Left cardiac atrium (tissue), 4 donors: Measurements from ENCODE around the gene SRSF10. TPM values are rescaled to one million over a fixed set of nuclear protein-coding genes. Genes with fewer than 3 reads are reported as not detected.

ENCODE experiments used
- ATAC-seq, 2 donors: fragments of 200-7000 bp; cut with Tn5 transposase; one replicate each; pipeline ENCODE4 v1.9.1; 2020; ENCODE audit warnings: mild to moderate bottlenecking in 2 of 2, moderate library complexity in 2 of 2
- DNase-seq: peaks from one replicate; pipeline ENCODE4 v3.0.0-alpha.2; 2020
- intact Hi-C, 2 donors: fragments of 100-400 bp; cut with DNase I; formaldehyde crosslinking; loops; one replicate each; pipeline versions ENCODE4 v1.14.1 to v1.15.1; 2022 to 2023
- microRNA-seq, 2 donors: library from miRNA; unstranded; fragments of <30 nt; microRNA quantifications; one replicate each; pipeline ENCODE4 v1.2.0, GENCODE V29; 2020
- total RNA-seq, 2 donors: library from RNA; stranded (reverse); fragmentation: NEBNext Ultra II Directional; extraction: Animal tissue kit (Norgen Biotek cat#: 25700); gene quantifications; one replicate each; pipeline ENCODE4 v1.2.1, GENCODE V29; 2021
- donor health status: DM: no; HTN: yes; CAD: no.
- donor health status: DM: no; HTN: yes; CAD: no; lungs with severe emphysema.
- donor health status: DM: yes; HTN: yes; CAD: no.
- donor health status: Dilated cardiomyopathy.

The SRSF10 gene
- total RNA-seq, 2 donors from 2014 or later, result 49.5 to 59.3 TPM

GRCh38 chr1:23923592-23924499 is 56.3 kb downstream of the SRSF10 start:
- DNase-seq (peak; percentile 52), ATAC-seq (no peak)
- intact Hi-C loops, result no loop called here

- DNase-seq, result no peak
- intact Hi-C loops, result no loop called here
- no peak for ATAC-seq
Measured at GRCh38 chr1:23922321-23922943, 57.7 kb downstream of the SRSF10 start.

GRCh38 chr1:23916209-23917131 is 63.7 kb downstream of the SRSF10 start:
- DNase-seq (peak; percentile 61), ATAC-seq (peak; percentile 84 to 88)
- intact Hi-C loops, result loop anchor here in 1 of 2 donors (5.0 kb wide), 1 partner anchor 144 kb away; no protein-coding TSS in a partner anchor

- DNase-seq (no peak), ATAC-seq (no peak)
- intact Hi-C loops, result loop anchor here in 1 of 2 donors (5.0 kb wide), 1 partner anchor 143 kb away; no protein-coding TSS in a partner anchor
Measured at GRCh38 chr1:23915466-23915865, 64.7 kb downstream of the SRSF10 start.

- ATAC-seq, result no peak
- intact Hi-C loops, result loop anchor here in 1 of 2 donors (5.0 kb wide), 1 partner anchor 143 kb away; no protein-coding TSS in a partner anchor
- DNase-seq, result no peak
Measured at GRCh38 chr1:23914921-23915320, 65.2 kb downstream of the SRSF10 start.

Small RNA genes within 50 kb of the gene (microRNA-seq; reads per million reads assigned to microRNA genes)
- gene MIR378F, result 0 reads per million in 2 donors

Other genes starting within 250 kb of the SRSF10 start
- 10 to 100 TPM; 30.0 to 30.2 TPM for gene ELOA, start 236.9 kb downstream of the SRSF10 start, total RNA-seq
- gene PITHD1, start 201.9 kb downstream of the SRSF10 start, total RNA-seq, result 10 to 100 TPM; 34.9 to 39.6 TPM
- gene LYPLA2, start 189.2 kb downstream of the SRSF10 start, total RNA-seq, result 10 to 100 TPM; 32.3 to 36.4 TPM
- 10 to 100 TPM in 1 of 2 donors, 1 to 10 TPM in 1; 9.7 to 16.0 TPM for gene GALE, start 179.6 kb downstream of the SRSF10 start, total RNA-seq
- gene HMGCL, start 154.9 kb downstream of the SRSF10 start, total RNA-seq, result 10 to 100 TPM; 23.1 to 23.4 TPM
- gene FUCA1, start 112.0 kb downstream of the SRSF10 start, total RNA-seq, result 10 to 100 TPM; 17.0 to 19.9 TPM
- gene CNR2, start 67.0 kb downstream of the SRSF10 start, total RNA-seq, result not detected
- gene PNRC2, start 20.5 kb downstream of the SRSF10 start, total RNA-seq, result 10 to 100 TPM; 84.2 to 89.2 TPM
- gene MYOM3, start 131.8 kb upstream of the SRSF10 start, total RNA-seq, result 100 to 1,000 TPM; 160 to 224 TPM
- under 1 TPM; 0.09 to 0.26 TPM for gene IL22RA1, start 162.8 kb upstream of the SRSF10 start, total RNA-seq
- gene IFNLR1, start 207.0 kb upstream of the SRSF10 start, total RNA-seq, result 1 to 10 TPM; 4.0 to 5.9 TPM